Lower leg skin (tissue), 4 donors: ENCODE data around the gene SNX10. TPM values are rescaled to one million over a fixed set of nuclear protein-coding genes. Genes with fewer than 3 reads are reported as not detected.

Experiments used
- DNase-seq, 2 donors: peaks; one replicate each; pipeline ENCODE4 v3.0.0-alpha.2; 2019; ENCODE audit warnings: low spot score in 2 of 2
- H3K4me3 ChIP-seq: fragments of 200-600 bp; sonication (generic); 2 replicates; pipeline ENCODE4 v1.5.1; 2017; ENCODE audit warnings: mild to moderate bottlenecking, low read depth; ENCODE audit not compliant: poor library complexity, severe bottlenecking
- POLR2A ChIP-seq, 2 donors: fragments of 450-650 bp; IDR thresholded peaks; one replicate each; pipeline ENCODE4 v1.6.1; 2016 to 2017; ENCODE audit warnings: antibody characterized with exemption in 2 of 2, mild to moderate bottlenecking in 1 of 2, moderate library complexity in 1 of 2
- WGBS, 2 donors: methylation state at CpG; one replicate each; pipeline ENCODE4 v1.1.5; 2018; 5-methylcytosine and 5-hydroxymethylcytosine counted together
- intact Hi-C: fragments of 100-400 bp; cut with DNase I; formaldehyde crosslinking; loops from one replicate; pipeline ENCODE4 v1.15.0; 2023; ENCODE audit warnings: low total_unique reads
- total RNA-seq, 4 donors: library from RNA; depleted of rRNA; stranded (reverse); fragments of >200 nt; gene quantifications; one replicate each; pipeline ENCODE4 v1.1.0, GENCODE V29; 2016
- TF ChIP-seq, protein P1 (sequence below), 3 donors: fragments of 450-650 bp; IDR thresholded peaks; one replicate each; pipeline ENCODE4 v1.5.1; 2016; ENCODE audit warnings: antibody characterized with exemption in 3 of 3, mild to moderate bottlenecking in 3 of 3, moderate library complexity in 2 of 3

SNX10 gene
- total RNA-seq, 4 donors from 2014 or later, result 2.0 to 10.0 (median 3.8) TPM

DNA sequence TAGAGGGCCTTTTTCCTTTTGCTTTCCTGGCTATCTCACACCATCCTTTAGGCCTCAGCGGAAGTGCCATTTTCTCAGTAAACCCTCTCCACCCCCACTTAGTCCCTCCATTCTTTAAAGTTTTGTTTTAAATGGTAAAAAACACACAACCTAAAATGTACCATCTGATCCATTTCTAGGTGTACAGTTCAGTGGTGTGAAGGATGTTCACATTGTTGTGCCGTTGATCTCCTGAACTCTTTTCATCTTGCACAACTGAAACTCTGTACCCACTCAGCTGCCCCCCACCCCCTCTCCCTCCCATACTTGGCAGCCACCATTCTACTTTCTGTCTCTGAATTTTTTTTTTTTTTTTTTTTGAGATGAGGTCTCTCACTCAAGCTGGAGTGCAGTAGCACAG is 52.2 kb downstream of the SNX10 start:
- 98% methylated on average over 2 of the region's 2 CpGs for WGBS, 2 donors

DNA sequence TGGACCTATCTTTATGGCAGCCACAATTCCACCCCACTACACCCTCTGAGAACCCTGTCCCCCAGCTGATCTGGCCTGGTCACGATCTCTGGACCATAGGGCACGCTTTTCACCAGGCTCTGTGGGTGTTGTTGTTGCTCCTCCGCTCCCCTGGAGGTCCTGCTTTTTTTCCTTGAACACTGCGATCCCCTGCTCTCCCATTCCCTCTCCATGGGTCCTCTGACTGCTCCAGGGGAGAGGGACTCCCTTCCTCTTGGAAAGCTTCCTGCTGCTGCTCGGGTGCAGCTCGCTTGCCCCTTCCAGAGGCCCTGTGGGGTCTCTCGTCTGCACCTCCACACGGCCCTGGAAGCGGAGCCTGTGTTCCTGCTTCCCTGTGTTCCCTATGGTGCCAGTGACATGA is 53.5 kb downstream of the SNX10 start:
- intact Hi-C loops, result no loop called here
- 86 to 97% methylated on average over 9 of the region's 9 CpGs for WGBS, 2 donors
- no peak overlapping the region for H3K4me3 ChIP-seq
- DNase-seq, result no peak
- TF ChIP-seq, protein P1, sequence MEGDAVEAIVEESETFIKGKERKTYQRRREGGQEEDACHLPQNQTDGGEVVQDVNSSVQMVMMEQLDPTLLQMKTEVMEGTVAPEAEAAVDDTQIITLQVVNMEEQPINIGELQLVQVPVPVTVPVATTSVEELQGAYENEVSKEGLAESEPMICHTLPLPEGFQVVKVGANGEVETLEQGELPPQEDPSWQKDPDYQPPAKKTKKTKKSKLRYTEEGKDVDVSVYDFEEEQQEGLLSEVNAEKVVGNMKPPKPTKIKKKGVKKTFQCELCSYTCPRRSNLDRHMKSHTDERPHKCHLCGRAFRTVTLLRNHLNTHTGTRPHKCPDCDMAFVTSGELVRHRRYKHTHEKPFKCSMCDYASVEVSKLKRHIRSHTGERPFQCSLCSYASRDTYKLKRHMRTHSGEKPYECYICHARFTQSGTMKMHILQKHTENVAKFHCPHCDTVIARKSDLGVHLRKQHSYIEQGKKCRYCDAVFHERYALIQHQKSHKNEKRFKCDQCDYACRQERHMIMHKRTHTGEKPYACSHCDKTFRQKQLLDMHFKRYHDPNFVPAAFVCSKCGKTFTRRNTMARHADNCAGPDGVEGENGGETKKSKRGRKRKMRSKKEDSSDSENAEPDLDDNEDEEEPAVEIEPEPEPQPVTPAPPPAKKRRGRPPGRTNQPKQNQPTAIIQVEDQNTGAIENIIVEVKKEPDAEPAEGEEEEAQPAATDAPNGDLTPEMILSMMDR (IDR thresholded peaks at IDR 0.05), result no peak
- no peak for TF ChIP-seq POLR2A (IDR thresholded peaks at IDR 0.05)

More for the DNA sequence above, 52.2 kb downstream of the SNX10 start:
- DNase-seq, result no peak
- intact Hi-C loops, result no loop called here
- TF ChIP-seq, protein P1 (IDR thresholded peaks at IDR 0.05), result no peak
- no peak for TF ChIP-seq POLR2A (IDR thresholded peaks at IDR 0.05)
- no peak overlapping the region for H3K4me3 ChIP-seq

DNA sequence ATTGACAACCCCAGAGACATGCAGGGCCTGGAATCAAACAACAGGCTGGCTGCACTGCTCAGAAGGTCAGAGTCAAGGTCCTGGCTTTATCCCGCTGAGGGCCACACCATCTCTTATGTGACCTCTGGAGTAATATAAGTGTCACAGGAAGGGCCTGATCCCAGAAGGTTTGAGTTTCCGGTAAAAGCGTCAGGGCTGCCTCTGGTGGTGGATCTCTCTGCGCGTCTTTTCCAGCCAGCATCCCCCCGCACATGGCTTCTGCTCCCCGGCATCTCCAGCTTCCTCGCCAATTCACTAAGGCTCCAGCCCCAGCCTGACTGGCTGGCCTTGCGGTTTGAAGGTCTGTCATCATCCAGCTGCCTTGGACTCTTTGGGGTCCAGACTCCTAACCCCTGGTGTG is 54.2 kb downstream of the SNX10 start:
- H3K4me3 ChIP-seq, result no peak overlapping the region
- TF ChIP-seq, protein P1 (IDR thresholded peaks at IDR 0.05), result no peak
- TF ChIP-seq POLR2A (IDR thresholded peaks at IDR 0.05), result no peak
- DNase-seq, result no peak
- intact Hi-C loops, result no loop called here
- 89 to 90% methylated on average over 9 of the region's 9 CpGs for WGBS, 2 donors

DNA sequence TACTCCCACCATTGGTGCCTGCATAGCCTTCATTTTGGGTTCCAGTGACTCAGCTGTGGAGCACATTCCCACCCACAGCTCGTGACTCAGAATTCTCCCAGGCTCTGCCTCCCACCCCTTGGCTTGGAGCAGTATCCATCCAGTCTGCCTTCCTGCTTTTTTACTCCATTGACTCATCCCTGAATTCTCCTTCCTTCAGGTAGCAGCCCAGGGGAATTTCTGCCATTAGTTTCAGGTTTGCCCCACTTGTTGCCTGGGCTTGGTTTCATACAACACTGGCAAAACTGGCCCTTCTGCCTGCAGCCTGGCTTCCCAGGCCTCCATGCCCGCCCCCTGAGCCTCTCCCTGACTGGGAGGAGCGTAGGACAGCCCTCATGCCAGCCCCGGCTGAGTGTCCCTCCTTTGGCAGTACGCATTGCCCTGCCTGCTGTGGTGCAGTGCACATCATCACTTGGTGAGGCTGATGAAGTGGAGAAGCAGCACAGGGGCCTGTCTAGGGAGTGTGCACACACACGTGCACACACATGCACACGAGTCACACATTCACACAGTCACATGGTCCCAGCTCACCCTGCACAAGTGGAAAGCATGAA is 55.0 kb downstream of the SNX10 start:
- WGBS, 2 donors, result 52 to 71% methylated on average over 7 of the region's 7 CpGs

DNA sequence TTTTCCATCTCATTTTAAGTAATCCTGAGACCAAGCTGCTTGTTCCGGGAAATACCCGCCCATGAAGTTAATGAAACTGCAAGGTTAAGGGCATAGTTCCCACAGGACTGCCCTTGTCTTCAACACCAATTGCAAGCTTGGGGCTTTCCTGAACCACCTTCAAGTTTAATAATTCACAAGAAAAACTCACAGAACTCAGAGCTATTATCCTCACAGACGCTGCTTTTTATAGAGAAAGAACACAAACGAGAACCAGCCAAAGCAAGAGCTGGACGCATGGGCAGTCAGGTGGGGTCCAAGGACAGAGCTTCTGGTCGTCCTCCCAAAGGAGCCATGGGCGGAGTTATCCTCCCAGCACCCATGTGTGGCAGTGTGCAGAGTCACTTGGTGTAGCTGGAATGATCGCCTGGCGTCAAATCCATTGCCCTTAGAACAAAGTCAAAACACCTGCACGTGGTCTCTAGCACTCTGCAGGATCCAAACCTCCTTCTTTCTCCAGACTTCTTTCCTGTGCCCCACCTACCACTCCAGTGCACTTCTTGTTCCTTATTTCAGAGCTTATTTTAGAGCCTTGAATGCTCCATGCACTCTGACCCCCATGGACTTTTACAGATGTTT is 56.7 kb downstream of the SNX10 start:
- TF ChIP-seq, protein P1 (IDR thresholded peaks at IDR 0.05), result no peak
- TF ChIP-seq POLR2A (IDR thresholded peaks at IDR 0.05), result no peak
- DNase-seq, result no peak
- intact Hi-C loops, result no loop called here
- H3K4me3 ChIP-seq, result no peak overlapping the region
- WGBS, 2 donors, result 88 to 93% methylated on average over 10 of the region's 10 CpGs

More for the DNA sequence above, 55.0 kb downstream of the SNX10 start:
- TF ChIP-seq, protein P1 (IDR thresholded peaks at IDR 0.05), result no peak
- no peak for TF ChIP-seq POLR2A (IDR thresholded peaks at IDR 0.05)
- H3K4me3 ChIP-seq, result no peak overlapping the region
- intact Hi-C loops, result no loop called here
- no peak for DNase-seq
